HL-60 (cell line): ENCODE data around the gene ANO6.

Experiments used
- CTCF ChIP-seq: IDR thresholded peaks from one replicate; pipeline ENCODE4 v1.5.1; 2011; ENCODE audit warnings: low read length, control low read depth, inconsistent platforms; ENCODE audit not compliant: insufficient read depth
- POLR2AphosphoS5 ChIP-seq: IDR thresholded peaks from 2 replicates; pipeline ENCODE4 v1.6.1; 2012; ENCODE audit warnings: low read depth

- TF ChIP-seq CTCF: no peak
- TF ChIP-seq POLR2AphosphoS5: no peak
These were observed 24.7 kb upstream of the ANO6 start for GRCh38 chr12:45191239-45191638.
